Daoy (cell line): Measurements from ENCODE around the gene TMTC1. TPM values are rescaled to one million over a fixed set of nuclear protein-coding genes. Genes with fewer than 3 reads are reported as not detected.
"Not testable (repeated sequence)": the region's sequence is repeated elsewhere in the genome, so short reads cannot be mapped to it uniquely, and the experiment has no call there.

ENCODE experiments used
- DNase-seq: peaks from one replicate; pipeline ENCODE4 v3.0.0-alpha.2; 2015; ENCODE audit warnings: low read depth
- total RNA-seq: library from RNA; depleted of rRNA; stranded (reverse); fragments of >200 nt; shearing (Covaris generic); gene quantifications from 2 replicates; pipeline ENCODE4 v1.2.3, GENCODE V29; 2014; rRNA removed

The TMTC1 gene
- 4.3 and 6.7 TPM in 2 replicates for total RNA-seq

DNA sequence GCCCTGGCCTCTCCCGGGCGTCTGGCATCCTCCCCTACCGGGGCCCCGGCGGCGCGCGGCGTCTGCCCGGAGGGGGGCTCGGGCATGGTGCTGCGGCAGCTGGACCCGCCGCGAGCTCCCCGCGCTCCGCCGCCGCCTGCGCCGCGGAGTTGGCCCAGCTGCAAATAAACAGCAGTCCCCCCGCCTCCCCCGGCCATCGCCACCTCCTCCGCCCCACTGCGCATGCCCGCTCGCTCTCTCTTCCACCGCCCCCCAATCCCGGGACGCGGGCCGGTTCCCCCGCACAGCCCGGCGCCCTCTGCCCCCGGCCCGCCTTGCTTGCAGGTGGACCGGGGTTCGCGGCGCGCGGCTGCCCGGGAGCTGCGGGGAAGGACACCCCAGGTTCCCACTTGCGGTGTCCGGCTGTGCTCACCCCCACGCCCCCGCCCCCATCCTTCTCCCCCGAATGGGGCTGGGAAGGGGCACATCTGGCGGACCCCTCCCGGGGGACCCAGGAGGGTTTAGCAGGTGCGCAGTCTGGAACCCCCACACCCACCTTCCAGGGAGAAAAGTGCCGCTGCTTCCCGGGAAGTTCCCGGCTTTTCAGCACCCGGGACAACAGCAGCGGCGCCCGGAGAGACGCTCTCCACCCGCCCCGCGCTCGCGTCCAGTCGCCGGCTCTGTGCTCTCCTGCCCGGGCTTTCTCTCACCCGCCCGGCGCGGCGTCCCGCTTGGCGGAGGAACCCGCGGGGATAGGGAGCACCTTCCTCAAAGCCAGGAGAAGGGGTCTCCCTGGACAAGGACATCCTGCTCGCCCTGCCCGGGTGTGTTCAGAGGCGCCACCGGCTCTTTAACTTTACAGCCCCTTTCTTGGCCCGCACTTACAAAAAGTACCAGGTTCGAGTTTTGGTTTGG is at the start of gene TMTC1:
TSS of gene TMTC1 (minus strand) at position 170 of the 894 bp plus-strand sequence. CDS start 191 bp downstream, outside the sequence.
- peak; percentile 68 for DNase-seq

DNA sequence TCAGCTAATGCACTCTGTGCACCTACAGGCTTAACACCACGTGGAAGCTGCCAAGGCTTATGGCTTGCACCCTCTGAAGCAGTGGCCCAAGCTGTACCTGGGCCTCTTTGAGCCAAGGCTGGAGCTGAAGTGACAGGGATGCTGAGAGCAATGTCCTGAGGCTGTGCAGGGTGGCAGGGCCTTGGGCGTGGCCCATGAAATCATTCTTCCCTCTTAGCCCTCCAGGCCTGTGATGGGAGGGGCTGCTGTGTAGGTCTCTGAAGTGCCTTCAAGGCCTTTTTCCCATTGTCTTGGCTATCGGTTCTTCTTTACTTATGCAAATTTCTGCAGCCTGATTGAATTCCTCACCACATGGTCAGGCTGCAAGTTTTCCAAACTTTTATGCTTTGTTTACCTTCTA is 47.4 kb upstream of the TMTC1 start:
- DNase-seq = no peak

DNA sequence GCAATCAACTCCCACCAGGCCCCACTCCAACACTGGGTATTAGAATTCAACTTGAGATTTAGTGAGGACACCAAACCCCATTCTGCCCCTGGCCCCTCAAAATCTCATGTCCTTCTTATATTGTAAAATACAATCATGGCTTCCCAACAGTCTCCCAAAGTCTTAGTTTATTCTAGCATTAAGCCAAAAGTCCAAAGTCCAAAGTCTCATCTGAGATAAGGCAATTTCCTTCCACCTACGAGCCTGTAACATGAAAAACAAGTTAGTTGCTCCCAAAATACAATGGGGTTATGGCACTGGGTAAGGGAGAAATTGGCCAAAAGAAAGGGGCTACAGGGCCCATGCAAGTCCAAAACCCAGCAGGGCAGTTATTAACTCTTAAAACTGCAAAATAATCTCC is 46.6 kb upstream of the TMTC1 start:
- no peak for DNase-seq

DNA sequence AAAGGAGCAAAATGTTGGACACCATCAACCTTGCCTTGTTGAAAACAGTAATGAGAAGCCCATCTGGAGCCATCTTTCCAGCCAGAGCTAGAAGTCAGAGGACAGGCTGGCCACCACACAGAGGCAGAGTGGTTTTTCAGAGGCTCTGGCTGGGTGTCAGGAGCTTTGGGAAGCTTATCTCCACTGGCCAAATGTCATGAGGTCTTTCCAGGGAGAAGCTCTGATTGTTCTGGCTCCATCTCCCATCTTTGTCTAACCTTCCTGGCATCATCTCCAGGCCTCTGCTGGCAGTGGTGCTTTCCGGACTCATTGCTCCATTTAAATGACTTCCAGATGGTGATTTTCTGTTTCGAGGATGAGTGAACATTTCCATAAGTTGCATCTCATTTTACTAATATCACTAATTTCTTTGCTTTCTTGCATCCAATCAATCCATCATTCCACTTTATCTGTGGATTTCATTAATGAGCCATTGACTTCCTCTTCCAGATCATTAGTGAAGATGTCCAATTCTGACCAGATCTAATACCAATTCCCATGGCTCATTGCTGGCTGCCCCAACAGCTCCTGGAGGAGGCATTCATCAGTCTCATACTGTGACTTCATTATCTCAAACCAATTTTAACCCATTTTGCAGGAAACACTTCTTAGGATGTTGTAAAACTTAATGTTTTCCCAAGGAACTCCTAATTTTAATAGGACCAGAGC is 35.3 kb upstream of the TMTC1 start:
- no peak for DNase-seq

DNA sequence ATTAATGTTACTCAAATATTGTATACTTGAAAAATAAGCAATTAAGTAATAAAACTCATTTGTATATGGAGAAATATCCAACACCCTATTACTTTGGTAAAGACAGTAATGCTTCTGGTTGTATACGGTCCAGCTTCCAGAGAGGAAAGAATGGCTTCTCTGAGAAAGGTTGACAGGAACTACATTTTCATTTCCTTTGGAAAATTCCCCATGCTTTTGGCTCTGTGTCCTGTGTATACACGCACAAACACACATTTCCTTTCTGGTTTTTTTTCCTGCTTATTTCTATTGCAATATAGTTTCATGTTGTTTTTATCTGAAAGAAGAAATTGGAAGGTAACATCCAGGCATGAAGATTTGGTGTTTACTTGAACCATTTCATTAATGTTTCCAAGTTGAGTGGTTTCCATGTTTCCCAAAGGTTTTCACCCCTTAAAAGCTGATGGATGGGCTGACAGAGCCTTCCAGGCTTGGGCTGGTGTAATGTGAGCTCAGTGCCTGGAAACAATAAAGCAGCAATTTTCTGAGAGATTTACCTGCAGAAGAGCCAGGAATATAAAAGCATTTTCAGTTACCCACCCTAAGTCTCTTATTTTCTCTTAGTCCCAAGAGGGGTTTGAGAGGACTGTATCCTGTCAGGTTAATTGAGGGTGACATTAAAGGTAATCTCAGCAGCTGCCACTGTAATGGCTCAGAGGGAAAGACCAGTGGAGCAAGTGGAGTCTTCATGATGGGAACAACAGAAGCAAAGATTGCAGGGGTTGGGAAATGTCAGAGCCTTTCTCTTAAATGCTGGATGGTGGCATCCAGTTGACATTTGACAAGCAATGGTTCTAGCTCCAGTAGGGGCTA is 33.4 kb upstream of the TMTC1 start:
- DNase-seq = no peak

DNA sequence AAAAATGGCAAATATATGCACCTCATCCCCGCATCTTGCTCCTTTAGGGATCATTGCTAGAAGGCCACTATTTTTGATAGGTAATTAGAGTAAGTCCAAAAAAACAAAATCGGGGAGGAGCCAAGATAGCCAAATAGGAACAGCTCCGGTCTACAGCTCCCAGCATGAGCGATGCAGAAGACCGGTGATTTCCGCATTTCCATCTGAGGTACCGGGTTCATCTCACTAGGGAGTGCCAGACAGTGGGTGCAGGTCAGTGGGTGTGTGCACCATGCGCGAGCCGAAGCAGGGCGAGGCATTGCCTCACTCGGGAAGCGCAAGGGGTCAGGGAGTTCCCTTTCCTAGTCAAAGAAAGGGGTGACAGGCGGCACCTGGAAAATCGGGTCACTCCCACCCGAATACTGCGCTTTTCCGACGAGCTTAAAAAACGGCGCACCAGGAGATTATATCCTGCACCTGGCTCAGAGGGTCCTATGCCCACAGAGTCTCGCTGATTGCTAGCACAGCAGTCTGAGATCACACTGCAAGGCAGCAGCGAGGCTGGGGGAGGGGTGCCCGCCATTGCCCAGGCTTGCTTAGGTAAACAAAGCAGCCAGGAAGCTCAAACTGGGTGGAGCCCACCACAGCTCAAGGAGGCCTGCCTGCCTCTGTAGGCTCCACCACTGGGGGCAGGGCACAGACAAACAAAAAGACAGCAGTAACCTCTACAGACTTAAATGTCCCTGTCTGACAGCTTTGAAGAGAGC is 26.0 kb upstream of the TMTC1 start:
- not testable (repeated sequence) for DNase-seq

DNA sequence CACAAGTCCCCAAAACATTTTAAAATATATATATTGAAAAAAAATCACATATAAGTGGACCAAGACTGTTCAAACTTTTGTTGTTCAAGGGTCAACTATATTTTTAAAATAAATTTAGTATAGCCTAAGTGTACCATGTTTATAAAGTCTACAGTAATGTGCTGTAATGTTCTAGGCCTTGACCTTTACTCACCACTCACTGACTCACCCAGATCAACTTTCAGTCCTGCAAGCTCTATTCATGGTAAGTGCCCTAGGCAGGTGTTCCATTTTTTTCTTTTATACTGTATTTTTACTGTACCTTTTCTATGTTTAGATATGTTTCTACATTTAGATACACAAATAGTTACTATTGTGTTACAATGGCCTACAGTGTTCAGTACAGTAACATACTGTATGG is 23.4 kb upstream of the TMTC1 start:
- DNase-seq = peak; percentile 27

DNA sequence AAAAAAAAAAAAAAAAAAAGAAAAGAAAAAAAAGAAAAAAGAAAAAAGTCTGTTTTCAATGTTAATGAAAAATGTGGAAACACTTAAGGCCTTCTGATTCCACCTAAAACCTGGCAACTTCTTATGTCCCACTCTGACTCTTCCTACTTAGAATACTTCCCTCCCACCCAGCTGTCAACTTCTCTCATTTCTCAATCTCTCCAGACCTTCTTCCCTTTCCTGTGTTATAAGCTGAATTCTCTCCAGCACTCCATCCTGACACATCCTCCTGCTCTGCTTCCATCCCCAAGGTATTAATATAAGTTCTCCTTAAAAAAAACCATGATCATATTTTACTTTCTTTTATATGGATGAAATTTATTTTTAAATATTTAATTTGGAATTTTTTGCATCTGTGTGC is 20.3 kb upstream of the TMTC1 start:
- DNase-seq = no peak

DNA sequence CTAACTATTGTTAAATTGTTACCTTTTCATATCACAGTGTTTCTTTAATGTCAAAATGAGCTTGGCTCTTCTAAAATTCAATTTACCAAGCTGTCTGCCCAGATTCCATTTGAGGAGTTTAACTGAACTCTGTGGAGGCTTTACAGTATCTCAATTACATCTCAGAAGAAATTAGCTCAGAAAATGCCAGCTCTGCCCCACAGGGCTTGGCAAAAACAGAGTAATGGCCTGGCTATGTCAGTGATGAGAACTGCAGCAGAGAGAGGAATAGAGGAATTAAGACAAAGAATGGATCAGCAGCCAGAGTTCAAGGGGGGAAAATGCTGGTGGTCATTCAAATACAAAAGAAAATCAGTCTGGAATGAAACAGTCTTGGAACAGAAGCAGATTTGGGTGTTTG is 15.8 kb upstream of the TMTC1 start:
- DNase-seq = no peak

DNA sequence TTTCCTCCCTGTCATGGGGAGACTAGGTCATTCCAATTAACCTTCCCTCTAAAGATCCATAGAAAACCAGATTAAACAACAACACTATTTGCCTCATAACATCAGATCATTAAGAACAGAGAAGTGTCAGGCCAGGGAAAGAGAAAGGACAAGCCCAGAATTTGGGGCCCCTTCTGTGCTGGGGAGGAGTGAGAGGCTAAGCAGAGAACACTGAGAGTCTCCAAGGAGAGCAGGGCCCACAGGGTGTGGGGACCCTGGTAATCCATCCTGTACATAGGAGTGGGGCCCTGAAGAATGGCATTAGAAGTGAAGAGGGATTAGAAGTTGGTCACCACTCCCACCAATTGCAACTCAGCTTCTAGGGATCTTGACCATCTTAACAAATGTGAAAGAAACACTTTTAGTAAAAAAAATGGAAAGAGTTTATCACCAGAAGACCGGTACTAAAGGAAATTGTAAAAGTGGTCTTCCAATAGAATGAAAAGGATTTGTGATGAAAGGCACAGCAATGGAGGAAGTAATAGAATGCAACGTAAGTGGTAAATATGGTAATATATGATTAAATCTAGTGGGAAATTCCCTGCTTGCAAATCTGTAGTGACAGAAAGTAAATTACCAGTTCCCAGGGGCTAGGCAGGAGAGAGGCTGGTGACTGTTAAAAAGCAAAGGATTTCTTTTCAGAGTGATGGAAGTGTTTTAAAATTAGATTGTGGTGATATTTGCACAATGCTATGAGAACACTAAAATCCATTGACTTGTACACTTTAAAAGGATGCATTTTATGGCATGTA is 14.0 kb upstream of the TMTC1 start:
- no peak for DNase-seq

DNA sequence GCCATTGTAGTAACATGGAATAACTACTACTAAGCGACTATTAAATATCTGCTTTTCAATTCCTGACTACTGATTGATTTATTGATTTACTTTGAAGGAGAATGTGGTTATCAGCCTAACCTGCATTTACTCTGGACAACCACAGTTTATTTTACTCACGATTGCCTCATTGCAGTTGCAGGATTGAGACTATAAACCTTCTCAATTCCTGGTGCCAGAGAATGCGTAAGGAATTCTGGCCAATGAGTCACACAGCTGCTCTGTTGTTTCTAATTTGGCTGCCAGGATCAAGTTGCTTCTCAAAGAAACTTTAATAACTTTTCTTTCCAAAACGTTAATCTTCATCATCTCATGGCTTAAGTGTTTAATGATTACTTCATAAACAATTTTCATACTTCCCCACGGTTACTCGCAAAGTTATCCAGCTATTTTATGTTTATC is 13.1 kb upstream of the TMTC1 start:
- DNase-seq = peak; percentile 70

DNA sequence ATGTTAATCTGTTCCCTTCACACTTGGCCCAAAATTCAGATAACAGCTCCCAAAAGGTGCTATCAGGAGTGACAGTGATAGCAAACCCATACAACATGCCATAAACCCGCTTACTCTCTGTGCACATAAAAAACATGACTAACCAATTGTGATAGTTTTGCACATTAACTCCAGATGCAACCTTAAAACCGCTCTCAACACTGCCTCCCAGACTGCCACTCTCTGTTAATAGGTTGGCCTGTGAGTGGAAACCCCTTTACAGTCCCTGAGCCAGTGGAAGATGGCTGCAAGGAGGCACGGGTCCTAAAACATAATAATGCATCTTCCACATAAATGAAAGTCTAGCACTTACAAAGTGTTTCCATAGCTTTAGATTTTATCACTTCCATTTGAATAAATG is 12.0 kb upstream of the TMTC1 start:
- DNase-seq = no peak

DNA sequence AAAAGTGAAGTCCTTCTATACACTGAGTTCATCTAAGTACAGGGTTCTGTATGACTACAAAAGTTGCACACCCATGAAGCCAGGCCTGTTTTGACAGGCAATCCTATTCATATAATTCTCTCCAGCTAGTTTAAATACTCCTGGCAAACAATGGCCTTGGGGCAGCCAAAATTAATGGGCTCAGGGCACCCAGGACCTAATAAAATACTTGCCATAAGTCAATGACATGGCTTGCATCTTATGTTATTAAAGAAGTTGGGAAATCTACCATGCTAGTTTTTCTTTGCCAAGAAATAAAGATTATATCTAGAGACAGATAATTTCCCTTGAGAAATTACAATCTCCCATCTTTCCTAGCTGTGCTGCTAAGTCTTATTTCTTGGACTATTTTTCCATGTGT is 11.1 kb upstream of the TMTC1 start:
- no peak for DNase-seq

DNA sequence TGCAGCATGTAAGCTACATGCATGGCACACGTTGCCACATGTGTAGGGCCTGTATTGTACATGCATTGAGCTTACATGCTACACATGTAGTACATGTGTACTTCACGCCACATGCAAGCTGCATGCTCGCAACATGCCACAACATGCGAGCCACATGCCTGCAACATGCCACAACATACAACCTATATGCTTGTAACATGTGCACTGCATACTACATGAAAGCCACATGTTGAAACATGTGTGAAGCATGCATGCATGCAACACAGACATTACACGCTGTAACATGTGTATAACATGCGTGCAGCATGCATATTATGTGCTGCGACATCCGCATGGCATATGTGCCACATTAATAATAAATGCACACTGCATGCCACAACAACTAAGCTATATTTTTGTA is 9.1 kb upstream of the TMTC1 start:
- DNase-seq = no peak

DNA sequence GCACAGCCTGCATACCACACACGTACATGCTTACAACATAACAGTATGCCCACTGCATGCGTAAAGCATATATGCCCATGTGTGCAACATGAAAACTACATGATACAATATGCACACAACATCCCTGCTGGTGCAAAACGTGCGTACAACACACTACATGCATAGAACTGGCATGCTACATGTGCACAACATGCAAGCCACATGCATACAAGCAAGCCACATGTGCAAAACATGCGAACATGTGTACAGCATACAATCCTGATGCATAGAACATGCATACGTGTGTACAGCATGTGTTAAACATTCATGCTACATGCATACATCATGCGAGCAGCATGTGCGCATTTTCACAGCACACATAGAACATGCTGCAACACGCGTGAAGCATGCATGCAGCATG is 8.4 kb upstream of the TMTC1 start:
- no peak for DNase-seq

DNA sequence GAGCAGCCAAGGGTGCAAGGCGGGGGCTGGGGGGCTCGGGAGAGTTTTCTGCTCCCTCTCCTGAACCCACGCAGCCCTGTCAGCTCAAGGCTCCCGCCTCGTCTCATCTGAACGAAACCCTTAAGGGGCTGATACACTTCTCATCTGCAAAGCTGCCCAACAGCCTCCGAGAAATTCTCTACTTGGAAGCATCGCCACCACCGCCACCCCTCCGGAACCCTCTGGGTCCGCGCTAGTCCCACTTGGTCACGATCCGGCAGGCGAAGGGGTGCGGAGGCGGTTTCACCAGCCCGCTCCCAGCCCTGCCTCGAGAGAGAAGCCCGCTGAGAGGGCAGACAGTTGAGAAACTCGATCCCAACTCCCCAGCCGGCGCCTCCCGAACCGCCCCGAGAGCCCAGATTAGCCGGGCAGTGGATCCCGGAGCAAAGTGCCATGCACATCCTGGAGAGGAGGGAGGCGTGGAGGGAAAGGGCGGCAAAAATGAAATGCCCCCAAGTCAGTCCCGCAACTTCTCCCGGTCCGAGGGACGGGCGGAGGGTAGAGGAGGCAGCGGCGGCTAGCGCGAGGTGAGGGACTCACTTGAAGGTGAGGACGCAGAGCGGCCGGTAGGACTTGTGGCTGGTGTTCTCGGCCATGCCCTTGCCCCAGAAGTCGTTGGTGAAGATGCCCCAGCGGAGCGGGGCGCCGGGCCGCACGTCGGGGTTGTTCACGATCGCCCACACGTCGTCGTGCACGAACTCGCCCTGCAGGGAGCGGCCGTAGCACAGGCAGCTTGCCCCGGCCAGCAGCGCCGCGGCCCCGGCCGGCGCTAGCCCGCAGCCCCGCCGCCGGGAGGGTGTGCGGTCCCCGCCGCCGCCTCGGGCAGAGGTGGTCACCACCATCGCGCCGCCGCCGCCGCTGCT is 620 bp downstream of the TMTC1 start:
- DNase-seq = peak; percentile 48

DNA sequence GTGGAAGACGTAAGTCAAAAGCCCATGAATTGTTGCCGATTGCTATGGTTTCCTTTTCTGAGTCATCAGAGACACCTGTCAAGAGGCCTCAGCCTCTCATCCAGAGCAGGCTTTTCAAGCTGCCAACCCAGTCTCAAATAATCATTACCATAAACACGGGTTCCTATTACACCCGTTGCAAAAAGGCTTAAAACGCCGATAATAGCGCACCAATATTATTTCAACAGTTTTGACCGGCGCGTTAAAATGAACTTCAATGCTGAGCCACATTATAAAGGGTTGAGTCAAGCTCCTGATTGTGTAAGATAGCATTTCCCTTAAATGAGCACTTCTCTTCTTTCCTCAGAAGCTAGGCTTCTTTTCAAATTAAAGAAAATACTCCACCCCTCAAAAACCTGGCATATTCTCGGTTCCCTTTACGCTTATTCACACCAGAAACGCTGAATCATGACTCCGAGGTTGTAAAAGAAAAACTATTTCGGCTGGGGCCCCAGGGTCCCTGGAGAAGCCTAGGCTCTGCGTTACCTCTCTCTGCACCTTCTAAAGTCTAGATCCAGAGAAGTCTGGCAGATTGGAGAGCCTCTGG is 1.4 kb downstream of the TMTC1 start:
- DNase-seq = peak; percentile 35

DNA sequence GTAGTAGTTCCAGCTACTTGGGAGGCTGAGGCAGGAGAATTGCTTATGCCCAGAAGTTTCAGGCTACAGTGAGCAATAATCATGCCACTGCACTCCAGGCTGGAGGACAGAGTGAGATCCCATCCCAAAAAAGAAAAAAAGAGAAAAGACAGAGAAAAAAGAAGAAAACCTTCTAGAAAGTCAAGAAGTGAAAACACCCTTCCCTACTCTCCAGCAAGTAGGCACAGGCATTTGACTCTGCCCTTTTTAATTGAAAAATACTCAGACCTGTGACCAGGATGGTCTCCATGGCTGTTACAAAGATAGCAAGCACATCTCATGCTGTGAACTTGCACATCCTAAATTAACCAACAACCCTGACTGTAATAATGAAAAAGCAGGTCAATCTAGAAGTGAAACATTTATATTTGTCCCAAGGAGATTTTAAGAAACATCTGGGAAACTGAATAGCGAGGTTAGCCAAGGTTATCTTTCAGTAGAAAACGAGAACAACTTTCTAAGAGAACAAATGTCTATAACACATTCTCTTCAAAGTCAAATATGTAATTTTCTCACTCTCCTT is 2.0 kb downstream of the TMTC1 start:
- DNase-seq = no peak

DNA sequence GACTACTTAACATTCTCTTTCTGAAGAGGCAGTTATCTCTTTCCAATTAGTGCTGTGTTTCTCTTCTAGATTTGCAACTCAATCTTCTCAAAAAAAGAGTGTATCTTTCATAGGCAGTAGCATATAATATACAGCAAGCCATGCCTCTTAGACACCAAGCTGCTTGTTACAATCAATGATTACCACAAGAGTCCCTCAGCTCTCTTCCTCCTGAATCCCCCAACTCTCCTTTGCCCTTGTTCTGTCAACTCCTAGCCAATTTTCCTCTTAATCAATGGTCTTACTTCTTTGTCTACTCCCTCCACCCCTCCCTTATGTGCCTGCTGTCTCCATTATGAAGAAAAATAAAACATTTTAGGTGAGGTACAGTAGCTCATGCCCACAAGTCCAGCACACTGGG is 2.6 kb downstream of the TMTC1 start:
- no peak for DNase-seq
